Smooth muscle cell (in vitro differentiated cells): ENCODE measurements around the gene PSMA5. TPM values are rescaled to one million over a fixed set of nuclear protein-coding genes. Genes with fewer than 3 reads are reported as not detected.
"Not testable (repeated sequence)": the region's sequence is repeated elsewhere in the genome, so short reads cannot be mapped to it uniquely, and the experiment has no call there.

Source experiments
- DNase-seq: peaks from one replicate; lab custom pipeline; 2025; ENCODE audit not compliant: unreplicated experiment; lab: John Stamatoyannopoulos, UW
- H2AFZ ChIP-seq: fragments of 200-600 bp; sonication (generic); 2 replicates; pipeline ENCODE4 v1.6.0; 2016; ENCODE audit warnings: antibody characterized with exemption, low read depth, mild to moderate bottlenecking
- H3F3A ChIP-seq: fragments of 200-600 bp; sonication (generic); 2 replicates; pipeline ENCODE4 v1.6.0; 2017; ENCODE audit warnings: antibody characterized with exemption, low read depth
- H3K27ac ChIP-seq: fragments of 200-600 bp; sonication (generic); 2 replicates; pipeline ENCODE4 v1.5.1; 2016; ENCODE audit warnings: low read depth, mild to moderate bottlenecking
- H3K27me3 ChIP-seq: fragments of 200-600 bp; sonication (generic); 2 replicates; pipeline ENCODE4 v1.6.1; 2016; ENCODE audit warnings: low read depth, mild to moderate bottlenecking
- H3K36me3 ChIP-seq: fragments of 200-600 bp; sonication (generic); 2 replicates; pipeline ENCODE4 v1.5.1; 2016; ENCODE audit warnings: low read depth
- H3K4me1 ChIP-seq: fragments of 200-600 bp; sonication (generic); 2 replicates; pipeline ENCODE4 v1.5.1; 2016; ENCODE audit warnings: low read depth
- H3K4me2 ChIP-seq: fragments of 200-600 bp; sonication (generic); 2 replicates; pipeline ENCODE4 v1.6.0; 2016; ENCODE audit warnings: mild to moderate bottlenecking
- H3K4me3 ChIP-seq: fragments of 200-600 bp; sonication (generic); 2 replicates; pipeline ENCODE4 v1.5.1; 2016; ENCODE audit warnings: mild to moderate bottlenecking
- H3K79me2 ChIP-seq: fragments of 200-600 bp; sonication (generic); 2 replicates; pipeline ENCODE4 v1.6.0; 2016; ENCODE audit warnings: low read depth, mild to moderate bottlenecking
- H3K9ac ChIP-seq: fragments of 200-600 bp; sonication (generic); 2 replicates; pipeline ENCODE4 v1.6.0; 2016; ENCODE audit warnings: low read depth
- H3K9me3 ChIP-seq: fragments of 200-600 bp; sonication (generic); replicated peaks from 2 replicates; pipeline ENCODE4 v1.5.1; 2016; ENCODE audit warnings: low read depth
- H4K20me1 ChIP-seq: fragments of 200-600 bp; sonication (generic); 2 replicates; pipeline ENCODE4 v1.6.0; 2016; ENCODE audit warnings: low read depth
- CTCF ChIP-seq: fragments of 200-600 bp; sonication (generic); IDR thresholded peaks from 2 replicates; pipeline ENCODE4 v1.5.1; 2017; ENCODE audit warnings: borderline replicate concordance, mild to moderate bottlenecking, antibody characterized with exemption; ENCODE audit not compliant: insufficient read depth, poor library complexity, severe bottlenecking
- WGBS: methylation state at CpG from one replicate; pipeline ENCODE4 v1.1.7; 2016; ENCODE audit warnings: low lambda C conversion rate; 5-methylcytosine and 5-hydroxymethylcytosine counted together
- polyA plus RNA-seq: library from polyadenylated mRNA; unstranded; fragments of >200 nt; fragmentation: Nextera tagmentation; extraction: Ambion mirVana; gene quantifications from 2 replicates; pipeline ENCODE4 v1.2.1, GENCODE V29; 2016
- total RNA-seq: library from RNA; depleted of rRNA; stranded (reverse); fragments of >200 nt; gene quantifications from 2 replicates; pipeline ENCODE4 v1.2.3, GENCODE V29; 2014

Gene PSMA5
- total and polyA plus RNA-seq, 2 experiments from 2014 or later, result 57.2 to 93.9 TPM

GRCh38 chr1:109379907-109380306 lies 46.3 kb downstream of the PSMA5 start:
- Histone ChIP-seq H3K9me3 (no peaks in the 10 kb centered on the region), H3F3A (no peaks in the 10 kb centered on the region), H3K4me3 (no peak overlapping the region), H2AFZ (no peak overlapping the region), H3K9ac (no peak overlapping the region), H3K4me2 (no peak overlapping the region), H3K27me3 (no peaks in the 10 kb centered on the region), H3K27ac (no peak overlapping the region), H3K79me2 (peaks cover 25% of the 10 kb centered on the region), H3K4me1 (peaks cover 10% of the 10 kb centered on the region), H3K36me3 (no peaks in the 10 kb centered on the region), H4K20me1 (no peaks in the 10 kb centered on the region)
- TF ChIP-seq CTCF, result no peak
- DNase-seq, result no peak
- 97% methylated on average over 3 of the region's 3 CpGs for WGBS

- Histone ChIP-seq H3K79me2 (peaks cover 30% of the 10 kb centered on the region), H2AFZ (no peak overlapping the region), H3F3A (no peaks in the 10 kb centered on the region), H4K20me1 (no peaks in the 10 kb centered on the region), H3K4me3 (no peak overlapping the region), H3K27ac (no peak overlapping the region), H3K27me3 (no peaks in the 10 kb centered on the region), H3K4me2 (no peak overlapping the region), H3K4me1 (peaks cover 10% of the 10 kb centered on the region), H3K36me3 (no peaks in the 10 kb centered on the region), H3K9me3 (no peaks in the 10 kb centered on the region), H3K9ac (no peak overlapping the region)
- no peak for TF ChIP-seq CTCF
- 65% methylated on average over 3 of the region's 3 CpGs for WGBS
- no peak for DNase-seq
Measured at GRCh38 chr1:109379422-109379821, 46.8 kb downstream of the PSMA5 start.

GRCh38 chr1:109377698-109378097 lies 48.5 kb downstream of the PSMA5 start:
- Histone ChIP-seq H3K9me3 (no peaks in the 10 kb centered on the region), H3K36me3 (no peaks in the 10 kb centered on the region), H3K4me2 (no peak overlapping the region), H3K27ac (no peak overlapping the region), H3K9ac (no peak overlapping the region), H3K4me3 (no peak overlapping the region), H3K4me1 (no peaks in the 10 kb centered on the region), H4K20me1 (no peaks in the 10 kb centered on the region), H2AFZ (no peak overlapping the region), H3K27me3 (no peaks in the 10 kb centered on the region), H3F3A (no peaks in the 10 kb centered on the region), H3K79me2 (peaks cover 37% of the 10 kb centered on the region)
- WGBS, result 92% methylated on average over 4 of the region's 4 CpGs
- no peak for DNase-seq
- no peak for TF ChIP-seq CTCF

GRCh38 chr1:109373696-109374095 lies 52.6 kb downstream of the PSMA5 start:
- DNase-seq, H4K20me1 ChIP-seq, H3K9me3 ChIP-seq, H2AFZ ChIP-seq, H3K27me3 ChIP-seq, H3K4me3 ChIP-seq, H3K36me3 ChIP-seq, H3K9ac ChIP-seq, H3K4me2 ChIP-seq: not testable (repeated sequence)
- 100% methylated on average over 2 of the region's 2 CpGs for WGBS
- Histone ChIP-seq H3K79me2 (peaks cover 15% of the 10 kb centered on the region), H3F3A (peaks cover 20% of the 10 kb centered on the region), H3K4me1 (peaks cover 26% of the 10 kb centered on the region), H3K27ac (peak overlapping the region; percentile 10)
